Measurements from ENCODE around the gene MRM3.
A peak's percentile ranks its signal among the peaks of the same experiment; 100 is the strongest.
"Not testable (repeated sequence)": the region's sequence is repeated elsewhere in the genome, so short reads cannot be mapped to it uniquely, and the experiment has no call there.

The MRM3 gene

GRCh38 chr17:797236-797840, 15.2 kb downstream of the MRM3 start:
- no peak for DNase-seq

GRCh38 chr17:798246-798645, 16.1 kb downstream of the MRM3 start:
- peak; percentile 9 for DNase-seq

GRCh38 chr17:799261-799660, 17.1 kb downstream of the MRM3 start:
- DNase-seq = no peak

GRCh38 chr17:800446-801242, 18.5 kb downstream of the MRM3 start:
- no peak for DNase-seq

- DNase-seq = no peak
Measured at GRCh38 chr17:801660-802059, 19.5 kb downstream of the MRM3 start.

- no peak for DNase-seq
Measured at GRCh38 chr17:802481-802880, 20.3 kb downstream of the MRM3 start.

GRCh38 chr17:802901-803881, 21.0 kb downstream of the MRM3 start:
- no peak for DNase-seq

GRCh38 chr17:804541-805435, 22.6 kb downstream of the MRM3 start:
- DNase-seq = no peak

GRCh38 chr17:805886-806285, 23.7 kb downstream of the MRM3 start:
- DNase-seq = not testable (repeated sequence)

GRCh38 chr17:806346-806745, 24.2 kb downstream of the MRM3 start:
- no peak for DNase-seq

GRCh38 chr17:806781-807522, 24.8 kb downstream of the MRM3 start:
- DNase-seq = no peak

GRCh38 chr17:807523-808294, 25.6 kb downstream of the MRM3 start:
- no peak for DNase-seq

- no peak for DNase-seq
Measured at GRCh38 chr17:811051-811784, 29.1 kb downstream of the MRM3 start.

- no peak for DNase-seq
Measured at GRCh38 chr17:812638-813204, 30.6 kb downstream of the MRM3 start.

- no peak for DNase-seq
Measured at GRCh38 chr17:814371-814770, 32.2 kb downstream of the MRM3 start.

GRCh38 chr17:819251-819650, 37.1 kb downstream of the MRM3 start:
- DNase-seq = no peak

- no peak for DNase-seq
Measured at GRCh38 chr17:823501-823902, 41.3 kb downstream of the MRM3 start.

GRCh38 chr17:824378-824777, 42.2 kb downstream of the MRM3 start:
- no peak for DNase-seq

- DNase-seq = no peak
Measured at GRCh38 chr17:825216-825615, 43.1 kb downstream of the MRM3 start.

- DNase-seq = no peak
Measured at GRCh38 chr17:826778-827177, 44.6 kb downstream of the MRM3 start.

All from DMS 273 treated with DMSO at 0.1 percent for 48 hours (cell line).